Neural crest cell (in vitro differentiated cells): Measurements from ENCODE around the gene ZEB2. TPM values are rescaled to one million over a fixed set of nuclear protein-coding genes. Genes with fewer than 3 reads are reported as not detected.

Experiments
- DNase-seq: peaks from one replicate; pipeline ENCODE4 v3.0.0; 2021; ENCODE audit warnings: low read depth, mixed read lengths, low spot score
- H3K27ac Mint-ChIP-seq: one replicate; pipeline ENCODE4 v1.8.0; 2021; ENCODE audit warnings: mild to moderate bottlenecking, mixed read lengths; ENCODE audit not compliant: unreplicated experiment
- H3K27me3 Mint-ChIP-seq: 2 replicates; pipeline ENCODE4 v1.8.0; 2021; ENCODE audit warnings: low read depth, mild to moderate bottlenecking, mixed read lengths
- H3K36me3 Mint-ChIP-seq: 2 replicates; pipeline ENCODE4 v1.8.0; 2021; ENCODE audit warnings: low read depth, mild to moderate bottlenecking, mixed read lengths
- H3K4me1 Mint-ChIP-seq: 2 replicates; pipeline ENCODE4 v1.8.0; 2021; ENCODE audit warnings: mixed read lengths
- H3K4me3 Mint-ChIP-seq: one replicate; pipeline ENCODE4 v1.8.0; 2021; ENCODE audit warnings: mild to moderate bottlenecking, mixed read lengths
- H3K9me3 Mint-ChIP-seq: 2 replicates; pipeline ENCODE4 v1.8.0; 2021; ENCODE audit warnings: mixed read lengths
- total RNA-seq: library from RNA; stranded (reverse); gene quantifications from 2 replicates; pipeline ENCODE4 v1.2.1, GENCODE V29; 2021
- TF ChIP-seq, protein P1 (sequence below): fragments of 200-600 bp; sonication (generic); conservative IDR thresholded peaks from 2 replicates; pipeline ENCODE4 v1.5.0; 2021; ENCODE audit warnings: antibody characterized with exemption, mild to moderate bottlenecking

ZEB2 gene
- total RNA-seq, 1 donor from 2014 or later = 192 TPM

DNA sequence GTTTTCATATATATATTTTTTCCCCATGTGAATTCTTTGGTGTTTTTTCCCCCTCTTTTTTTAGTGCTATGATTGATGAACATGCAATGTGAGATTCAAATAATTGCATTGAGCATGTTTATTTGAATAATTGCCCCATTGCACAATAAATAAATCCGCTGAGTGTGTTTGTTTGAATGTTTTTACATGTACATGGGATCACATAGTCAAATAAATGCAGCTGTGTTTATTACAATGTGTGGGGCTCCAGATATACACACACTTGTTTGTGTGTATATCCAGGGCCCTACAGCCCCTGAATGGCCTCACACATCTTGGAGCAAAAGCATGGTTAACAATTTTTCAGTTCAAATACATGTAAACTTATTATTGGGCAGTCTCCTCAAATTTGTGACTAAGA, 134.5 kb downstream of the ZEB2 start:
- peaks cover 18% of the 10 kb centered on the region for H3K4me1 Mint-ChIP-seq
- H3K36me3 Mint-ChIP-seq = peaks cover 26% of the 10 kb centered on the region
- no peaks in the 10 kb centered on the region for H3K9me3 Mint-ChIP-seq
- DNase-seq = no peak
- H3K27me3 Mint-ChIP-seq = no peaks in the 10 kb centered on the region
- H3K27ac Mint-ChIP-seq = no peak overlapping the region
- H3K4me3 Mint-ChIP-seq = no peak overlapping the region
- TF ChIP-seq, protein P1, sequence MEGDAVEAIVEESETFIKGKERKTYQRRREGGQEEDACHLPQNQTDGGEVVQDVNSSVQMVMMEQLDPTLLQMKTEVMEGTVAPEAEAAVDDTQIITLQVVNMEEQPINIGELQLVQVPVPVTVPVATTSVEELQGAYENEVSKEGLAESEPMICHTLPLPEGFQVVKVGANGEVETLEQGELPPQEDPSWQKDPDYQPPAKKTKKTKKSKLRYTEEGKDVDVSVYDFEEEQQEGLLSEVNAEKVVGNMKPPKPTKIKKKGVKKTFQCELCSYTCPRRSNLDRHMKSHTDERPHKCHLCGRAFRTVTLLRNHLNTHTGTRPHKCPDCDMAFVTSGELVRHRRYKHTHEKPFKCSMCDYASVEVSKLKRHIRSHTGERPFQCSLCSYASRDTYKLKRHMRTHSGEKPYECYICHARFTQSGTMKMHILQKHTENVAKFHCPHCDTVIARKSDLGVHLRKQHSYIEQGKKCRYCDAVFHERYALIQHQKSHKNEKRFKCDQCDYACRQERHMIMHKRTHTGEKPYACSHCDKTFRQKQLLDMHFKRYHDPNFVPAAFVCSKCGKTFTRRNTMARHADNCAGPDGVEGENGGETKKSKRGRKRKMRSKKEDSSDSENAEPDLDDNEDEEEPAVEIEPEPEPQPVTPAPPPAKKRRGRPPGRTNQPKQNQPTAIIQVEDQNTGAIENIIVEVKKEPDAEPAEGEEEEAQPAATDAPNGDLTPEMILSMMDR = no peak

DNA sequence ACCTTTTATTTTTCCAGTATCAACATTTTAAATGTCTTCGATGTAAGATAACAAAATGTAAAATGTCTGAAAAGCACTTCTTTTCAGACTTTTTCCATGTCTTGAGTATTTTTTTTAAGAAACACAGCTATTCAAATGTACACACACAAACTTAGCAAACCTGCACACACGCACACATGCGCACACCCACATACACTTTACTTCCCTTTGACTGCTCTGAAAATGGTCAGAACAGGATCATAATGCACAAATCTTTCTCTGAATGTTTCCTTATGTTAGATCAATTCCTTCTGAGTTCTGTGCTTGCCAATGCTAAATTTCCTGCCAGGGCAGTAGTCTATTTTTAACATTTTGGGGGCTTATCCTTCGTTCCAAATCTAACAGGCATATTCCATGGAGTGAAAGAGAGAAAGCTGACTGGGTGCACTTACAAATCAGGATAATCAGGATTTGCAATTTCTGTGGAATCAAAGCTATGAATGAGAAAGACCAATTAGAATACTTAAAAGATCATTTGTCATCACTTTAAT, 136.3 kb downstream of the ZEB2 start:
- no peak for DNase-seq
- Mint-ChIP-seq H3K4me1 (peaks cover 29% of the 10 kb centered on the region), H3K36me3 (peaks cover 24% of the 10 kb centered on the region)

DNA sequence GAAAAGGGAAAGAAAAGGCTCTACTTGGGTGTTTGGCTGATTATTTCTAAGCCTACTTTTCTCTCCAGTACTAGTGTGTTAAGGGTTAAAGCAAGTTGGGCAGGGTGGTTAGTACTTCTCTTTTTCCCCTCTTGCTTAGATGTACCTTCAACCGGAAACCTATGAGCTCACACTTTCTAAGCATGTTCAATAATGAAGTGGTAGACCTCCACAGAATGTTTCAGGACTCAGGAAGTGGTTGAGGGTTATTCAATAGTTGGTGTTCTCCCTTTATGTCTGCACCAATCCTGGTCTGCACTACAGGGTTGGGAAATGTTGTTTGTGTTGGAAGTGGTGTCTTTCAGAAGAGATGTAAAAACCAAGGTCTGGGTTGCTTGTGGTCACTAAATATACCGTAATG, 137.1 kb downstream of the ZEB2 start:
- Mint-ChIP-seq H3K27me3 (peaks cover 3% of the 10 kb centered on the region), H3K36me3 (peaks cover 22% of the 10 kb centered on the region), H3K27ac (no peak overlapping the region), H3K9me3 (no peaks in the 10 kb centered on the region), H3K4me3 (peak overlapping the region; percentile 4), H3K4me1 (peaks cover 29% of the 10 kb centered on the region)
- TF ChIP-seq, protein P1 = no peak
- DNase-seq = no peak

More for the DNA sequence above, 136.3 kb downstream of the ZEB2 start:
- Mint-ChIP-seq H3K9me3 (no peaks in the 10 kb centered on the region), H3K4me3 (no peak overlapping the region), H3K27me3 (peaks cover 3% of the 10 kb centered on the region), H3K27ac (no peak overlapping the region)
- TF ChIP-seq, protein P1 = no peak

DNA sequence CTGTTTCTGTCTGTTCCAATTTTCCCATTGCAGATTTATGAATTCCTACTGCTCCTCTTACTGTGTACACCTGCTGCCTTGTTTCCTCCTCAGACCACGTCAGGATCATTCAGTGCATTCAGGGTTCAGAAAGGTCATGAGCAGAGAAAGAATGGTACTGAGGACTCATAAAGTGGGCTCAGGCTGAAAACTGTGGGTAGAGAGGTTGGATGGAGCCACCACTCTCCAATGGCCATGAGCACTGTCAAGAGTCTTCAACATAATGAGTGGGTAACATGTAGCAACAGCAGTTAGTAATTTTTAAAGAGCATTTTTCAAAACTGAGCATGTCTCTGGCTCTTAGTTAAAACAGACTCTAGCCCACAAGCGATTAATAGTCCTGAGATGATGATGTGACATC, 138.2 kb downstream of the ZEB2 start:
- Mint-ChIP-seq H3K4me3 (no peak overlapping the region), H3K9me3 (no peaks in the 10 kb centered on the region), H3K27me3 (peaks cover 3% of the 10 kb centered on the region), H3K4me1 (peaks cover 29% of the 10 kb centered on the region), H3K36me3 (peaks cover 22% of the 10 kb centered on the region), H3K27ac (no peak overlapping the region)
- TF ChIP-seq, protein P1 = no peak
- DNase-seq = no peak

DNA sequence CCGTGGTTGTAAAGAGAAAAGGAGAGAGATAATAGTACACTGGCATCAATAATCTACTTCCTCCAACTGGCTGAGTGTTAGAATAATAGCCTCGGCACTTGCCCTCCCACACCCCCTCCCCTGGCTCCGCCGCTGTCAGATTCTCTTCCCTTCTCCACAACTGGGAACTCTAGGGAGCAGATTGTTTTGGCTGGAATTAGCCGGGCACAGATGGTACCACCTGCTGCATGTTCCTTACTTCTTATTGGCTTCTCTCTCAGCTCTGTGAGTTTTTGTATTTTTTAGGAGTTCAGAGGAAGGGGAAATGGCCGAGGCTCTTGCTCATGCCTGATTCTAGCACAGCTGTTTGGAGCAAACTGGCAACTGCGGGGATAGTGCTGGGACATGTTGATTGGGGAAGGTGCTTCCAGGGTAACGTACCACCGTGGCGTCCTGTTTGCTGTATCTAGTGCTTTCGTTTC, 140.0 kb downstream of the ZEB2 start:
- H3K4me3 Mint-ChIP-seq = peak overlapping the region; percentile 65

More for the DNA sequence above, 140.0 kb downstream of the ZEB2 start:
- Mint-ChIP-seq H3K36me3 (peaks cover 10% of the 10 kb centered on the region), H3K27me3 (peaks cover 3% of the 10 kb centered on the region), H3K4me1 (peaks cover 21% of the 10 kb centered on the region), H3K9me3 (no peaks in the 10 kb centered on the region), H3K27ac (peak overlapping the region; percentile 85)
- no peak for DNase-seq
- TF ChIP-seq, protein P1 = no peak
